Stimulated activated CD4-positive, alpha-beta T cell treated with anti-CD3 and anti-CD28 coated beads, Interleukin-2, amount 100 ng/mL, for 24 hours (primary cell): ENCODE data around the gene SLC9C1.
A peak's percentile ranks its signal among the peaks of the same experiment; 100 is the strongest.

Source experiments
- DNase-seq, 2 donors: peaks; one replicate each; pipeline ENCODE4 v3.0.0-alpha.2; 2020

SLC9C1 gene

GRCh38 chr3:112129925-112130637 lies 163.9 kb downstream of the SLC9C1 start:
- no peak for DNase-seq

DNA sequence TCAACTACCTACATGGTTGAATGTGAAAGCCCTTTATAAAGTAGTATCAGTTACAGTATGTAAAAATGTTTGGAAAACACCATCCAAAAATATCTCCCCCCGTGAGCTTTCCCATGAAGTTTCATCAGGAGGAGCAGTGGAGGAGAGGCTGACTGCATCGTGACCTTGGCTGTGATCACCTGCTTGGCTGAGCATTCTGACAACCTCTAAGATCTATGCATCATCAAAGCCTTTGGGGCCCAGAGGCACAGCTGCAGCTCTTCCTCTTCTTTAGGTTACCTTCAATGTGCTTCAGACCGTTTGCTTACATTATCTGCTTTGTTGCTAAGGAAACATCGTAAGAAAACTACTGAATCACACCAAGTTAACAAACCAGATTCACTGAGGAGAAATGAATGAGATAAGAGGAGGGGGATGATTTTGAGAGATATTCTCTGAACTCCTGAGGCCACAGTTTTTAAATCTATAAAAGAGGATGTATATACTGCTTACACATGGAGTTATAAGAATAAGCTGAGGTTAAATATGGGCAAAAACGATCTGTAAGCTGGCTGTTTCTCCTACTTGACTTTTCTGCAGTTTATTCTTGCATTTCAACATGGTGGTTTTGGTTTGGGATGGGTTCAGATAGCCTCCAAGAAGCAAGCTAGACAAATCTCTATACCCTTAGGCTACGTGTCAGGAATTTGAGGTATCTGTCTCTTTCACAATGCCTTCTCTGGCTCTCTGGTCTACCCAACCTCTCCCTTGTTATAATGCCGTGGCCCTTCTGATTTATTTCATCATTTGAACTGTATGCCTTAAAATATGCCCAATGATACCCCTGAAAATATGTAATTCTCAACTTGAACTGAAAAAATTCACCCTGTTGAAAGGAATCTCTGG lies 164.9 kb downstream of the SLC9C1 start:
- peak; percentile 33 to 45 for DNase-seq

- DNase-seq = no peak
Measured at GRCh38 chr3:112127522-112128494, 166.2 kb downstream of the SLC9C1 start.

DNA sequence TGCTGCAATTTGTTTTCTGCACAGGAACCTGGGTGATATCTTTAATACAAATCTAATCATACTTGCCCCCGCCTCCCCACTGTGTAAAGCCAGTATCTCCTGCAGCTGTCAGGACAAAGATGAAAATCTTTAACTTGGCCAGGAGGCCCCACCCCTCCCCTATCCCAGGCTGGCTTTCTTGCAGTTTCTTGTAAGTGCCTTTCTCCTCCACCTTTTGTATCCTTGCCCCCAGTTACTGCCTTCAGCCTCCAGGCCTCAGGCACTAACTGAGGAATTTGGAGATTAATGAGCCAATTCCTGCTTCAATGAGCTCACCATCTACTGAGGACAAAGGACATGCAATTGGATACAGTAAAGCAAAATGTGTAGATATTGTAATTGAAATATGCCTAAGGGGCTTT lies 167.5 kb downstream of the SLC9C1 start:
- no peak for DNase-seq

GRCh38 chr3:112124907-112125607 lies 169.0 kb downstream of the SLC9C1 start:
- no peak for DNase-seq

DNA sequence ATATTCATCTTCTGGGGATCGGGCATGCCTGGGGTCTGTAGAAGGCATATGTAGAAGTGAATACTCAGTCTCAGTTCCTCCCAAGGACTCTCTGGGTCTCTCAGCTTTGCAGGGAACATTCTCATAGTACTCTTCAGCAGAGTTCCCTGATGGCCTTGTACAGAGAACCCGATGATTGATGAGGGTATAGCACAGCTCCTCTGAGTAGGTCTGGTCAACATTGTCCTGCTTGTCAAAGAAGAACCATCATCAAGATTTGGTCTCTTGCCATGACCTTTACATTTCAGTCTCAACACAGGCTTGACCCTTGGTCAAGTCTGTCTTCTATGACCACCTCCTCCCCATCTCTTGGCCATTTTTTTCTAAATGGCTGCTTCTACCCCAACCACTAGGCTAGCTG lies 170.5 kb downstream of the SLC9C1 start:
- DNase-seq = no peak

GRCh38 chr3:112122870-112123269 lies 171.1 kb downstream of the SLC9C1 start:
- no peak for DNase-seq

DNA sequence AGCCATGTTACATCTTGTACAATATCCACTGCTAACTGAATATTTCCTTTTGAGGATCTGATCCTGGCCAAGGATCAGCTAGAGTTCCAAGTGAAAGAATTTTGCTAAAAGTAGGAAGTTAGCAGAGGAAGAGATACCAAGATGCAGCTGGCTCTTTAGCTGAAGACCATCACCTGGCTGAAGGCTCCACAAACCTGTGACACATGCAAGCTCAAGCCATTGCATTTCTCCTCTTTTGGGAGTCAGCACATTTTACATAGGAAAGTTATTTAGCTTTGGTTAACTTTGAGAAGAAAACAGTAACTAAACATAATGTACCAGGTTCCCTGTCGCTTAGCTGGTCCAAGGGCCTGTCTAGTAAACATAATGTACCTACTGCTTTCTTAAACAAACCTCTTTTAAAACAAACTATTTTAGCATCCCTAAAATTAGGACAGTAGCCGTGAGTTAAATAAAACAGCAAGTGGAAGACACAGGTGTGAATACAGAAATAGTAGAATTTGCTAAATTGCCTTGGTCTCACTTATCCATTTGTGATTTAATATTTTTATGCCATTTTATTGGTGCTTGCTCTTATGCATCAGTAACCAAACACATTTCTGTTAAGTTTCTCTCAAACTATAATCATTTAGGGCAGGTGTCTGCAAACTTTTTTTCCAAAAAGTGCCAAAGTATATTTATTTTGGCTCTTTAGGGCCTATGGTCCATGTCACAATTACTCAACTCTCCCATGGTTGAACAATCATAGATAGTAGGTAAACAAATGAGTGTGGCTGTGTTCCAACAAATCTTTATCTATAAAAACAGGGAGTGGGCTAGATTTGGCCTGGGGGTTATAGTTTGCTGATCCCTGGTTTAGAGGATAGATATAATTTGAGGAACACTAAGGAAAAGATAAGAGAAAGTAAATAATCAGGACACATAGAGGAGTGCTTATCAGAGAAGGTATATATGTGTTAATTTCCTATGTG lies 172.2 kb downstream of the SLC9C1 start:
- no peak for DNase-seq

DNA sequence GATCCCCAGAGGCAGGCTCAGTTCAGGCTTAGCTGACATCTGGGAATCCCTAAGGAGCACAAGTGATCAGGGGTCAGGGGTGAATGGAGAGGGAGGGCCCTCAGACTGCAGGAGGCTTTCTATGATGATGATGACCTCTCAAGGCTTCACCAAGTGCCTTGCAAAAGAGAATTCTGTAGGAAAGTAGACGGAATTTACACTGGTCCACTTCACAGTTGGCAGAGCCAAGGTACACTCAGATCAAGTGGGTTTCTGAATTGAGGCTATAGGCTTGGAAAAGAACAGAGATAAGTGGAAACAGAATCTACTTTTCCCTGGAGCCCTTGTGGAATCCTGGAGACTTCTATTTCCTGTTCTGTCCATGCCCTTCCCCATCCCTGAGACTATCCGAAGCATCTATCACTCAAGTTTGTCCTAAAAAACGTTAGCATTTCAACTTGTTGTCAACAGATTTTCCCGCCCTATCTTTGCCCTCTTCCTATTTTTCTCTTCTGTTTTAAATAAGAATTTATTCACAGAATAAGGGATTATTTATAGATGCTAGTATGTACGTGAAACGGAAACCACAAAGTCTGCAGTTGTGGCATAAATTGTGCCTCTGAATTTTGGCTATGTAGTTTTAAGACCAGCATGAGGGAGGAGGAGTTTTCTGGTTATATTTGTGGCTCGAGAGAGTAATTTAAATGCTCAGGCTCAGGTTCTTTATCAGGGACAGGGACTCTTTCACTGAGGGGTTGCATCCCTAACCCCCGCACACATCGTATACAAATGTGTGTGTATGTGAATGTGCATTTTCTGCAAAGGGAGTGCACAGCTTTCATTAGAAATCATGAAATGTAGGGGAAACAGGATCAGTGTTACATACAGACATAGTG lies 173.8 kb downstream of the SLC9C1 start:
- no peak for DNase-seq

DNA sequence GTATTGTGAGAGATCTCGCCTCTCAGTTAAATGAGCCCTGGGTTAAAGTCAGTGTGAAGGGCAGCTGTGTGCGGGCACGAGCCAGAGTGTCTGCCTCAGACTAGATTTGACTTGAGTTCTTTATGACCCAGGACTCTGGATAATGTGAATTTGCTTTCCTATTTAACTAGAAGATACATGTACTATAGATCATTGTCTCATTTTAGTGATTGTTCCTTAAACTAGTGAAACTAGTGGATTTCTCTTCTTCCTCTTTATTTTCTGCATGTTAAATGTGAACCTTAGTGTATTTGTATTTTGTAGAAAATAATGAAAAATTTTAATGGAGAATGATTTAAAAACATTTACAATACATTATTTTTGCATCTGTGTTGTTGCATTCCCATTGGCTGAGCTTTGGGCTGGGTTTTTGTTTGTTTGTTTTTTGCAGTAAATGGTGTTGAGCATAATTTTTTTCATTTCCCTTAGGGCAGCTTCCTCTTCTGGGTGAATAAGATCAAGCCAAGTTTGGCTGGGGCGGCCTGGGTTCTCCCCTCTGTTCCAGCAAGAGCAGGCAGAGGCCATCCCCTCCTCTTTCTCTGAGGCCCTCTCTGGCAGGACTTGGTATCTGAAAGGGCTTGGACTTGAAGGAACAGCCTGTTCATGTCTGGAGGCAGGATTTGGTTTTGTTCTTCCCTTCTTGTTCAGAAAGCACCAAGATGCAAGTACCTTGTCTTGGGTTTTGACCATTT lies 176.0 kb downstream of the SLC9C1 start:
- no peak for DNase-seq

- DNase-seq = no peak
Measured at GRCh38 chr3:112117415-112117814, 176.6 kb downstream of the SLC9C1 start.

DNA sequence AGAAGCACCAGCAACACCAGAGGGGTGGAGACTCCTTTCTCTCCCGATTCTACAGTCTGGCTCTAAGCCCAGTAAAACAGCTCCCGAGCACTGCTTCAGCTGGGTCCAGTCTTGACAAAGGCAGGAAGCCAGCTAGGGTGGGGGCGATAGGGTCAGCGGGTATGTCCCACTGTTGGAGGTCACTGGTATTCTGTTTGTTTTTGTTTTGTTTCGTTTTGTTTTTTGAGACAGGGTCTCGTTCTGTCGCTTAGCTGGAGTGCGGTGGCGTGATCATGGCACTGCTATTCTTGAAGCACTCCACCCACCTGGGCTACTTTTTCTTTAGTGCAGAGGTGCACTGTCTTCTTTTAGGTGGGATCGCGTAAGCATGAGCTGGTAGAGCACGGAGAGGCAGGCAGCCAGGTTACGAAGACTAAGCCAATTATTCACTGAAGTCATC lies 177.2 kb downstream of the SLC9C1 start:
- DNase-seq = no peak

- no peak for DNase-seq
Measured at GRCh38 chr3:112115806-112116383, 178.1 kb downstream of the SLC9C1 start.

- DNase-seq = no peak
Measured at GRCh38 chr3:112115161-112115739, 178.8 kb downstream of the SLC9C1 start.

- DNase-seq = no peak
Measured at GRCh38 chr3:112114576-112115160, 179.3 kb downstream of the SLC9C1 start.

- peak; percentile 43 to 59 for DNase-seq
Measured at GRCh38 chr3:112111785-112112402, 182.1 kb downstream of the SLC9C1 start.

GRCh38 chr3:112109322-112109721 lies 184.7 kb downstream of the SLC9C1 start:
- DNase-seq = no peak

DNA sequence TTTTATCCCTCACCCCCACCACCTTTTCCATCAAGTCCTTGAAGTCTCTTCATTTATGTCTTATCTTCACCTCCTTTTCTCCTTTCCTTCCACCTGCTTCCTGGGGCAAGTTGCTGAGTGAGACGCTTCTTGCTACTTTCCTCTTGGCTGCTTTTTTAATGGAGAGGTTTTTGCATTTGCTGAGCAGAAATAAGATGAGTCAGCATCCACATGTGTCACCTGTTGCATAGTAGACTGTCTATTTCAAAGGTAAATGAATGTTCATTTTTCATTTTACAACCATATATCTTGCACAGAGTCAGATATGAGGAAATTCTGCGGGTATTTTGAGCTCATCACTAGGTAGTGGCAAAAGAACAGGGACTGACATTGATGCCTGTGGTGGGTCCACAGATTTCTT lies 189.2 kb downstream of the SLC9C1 start:
- DNase-seq = no peak
